Measurements from ENCODE around the gene SCAF11.

The SCAF11 gene

GRCh38 chr12:45981075-45981837 is 9.1 kb downstream of the SCAF11 start:
- no peak for DNase-seq

DNA sequence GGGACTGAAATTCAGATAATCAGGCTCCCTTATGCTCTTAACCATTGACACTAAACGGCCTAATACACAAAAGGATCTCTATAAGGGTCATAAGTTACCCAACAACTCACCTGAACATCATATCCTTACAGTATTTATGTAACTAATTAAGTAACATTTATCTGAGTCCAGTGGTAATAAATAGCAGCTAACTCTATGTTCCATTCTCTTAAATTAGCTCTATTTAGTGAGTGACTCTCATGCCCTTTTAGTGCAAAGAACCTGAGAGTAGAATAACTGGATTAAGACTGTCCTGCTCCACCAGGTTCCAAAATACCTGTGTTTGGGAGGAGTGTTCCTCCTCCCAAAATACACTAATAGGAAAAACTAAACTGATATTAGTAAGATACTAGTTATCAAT is 9.8 kb downstream of the SCAF11 start:
- DNase-seq, result no peak

DNA sequence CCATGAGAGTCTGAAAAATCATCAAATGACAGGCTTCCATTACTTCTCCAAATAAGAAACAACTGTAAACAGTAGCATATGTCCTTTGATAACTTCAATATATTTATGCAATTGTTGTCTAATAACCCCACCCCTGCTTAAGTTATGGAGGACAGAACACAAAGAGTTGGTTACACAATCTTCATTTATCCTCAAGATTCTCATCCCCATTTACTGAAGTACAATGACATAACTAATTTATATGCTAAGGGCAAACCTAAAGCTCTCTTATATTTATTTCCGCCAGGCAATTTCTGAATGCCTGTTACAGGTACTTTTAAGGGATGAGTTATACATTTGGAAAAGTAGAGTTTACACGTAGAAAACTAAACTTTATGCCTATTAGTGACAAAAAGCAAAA is 12.3 kb downstream of the SCAF11 start:
- no peak for DNase-seq

- DNase-seq, result no peak
Measured at GRCh38 chr12:45977620-45978019, 12.8 kb downstream of the SCAF11 start.

DNA sequence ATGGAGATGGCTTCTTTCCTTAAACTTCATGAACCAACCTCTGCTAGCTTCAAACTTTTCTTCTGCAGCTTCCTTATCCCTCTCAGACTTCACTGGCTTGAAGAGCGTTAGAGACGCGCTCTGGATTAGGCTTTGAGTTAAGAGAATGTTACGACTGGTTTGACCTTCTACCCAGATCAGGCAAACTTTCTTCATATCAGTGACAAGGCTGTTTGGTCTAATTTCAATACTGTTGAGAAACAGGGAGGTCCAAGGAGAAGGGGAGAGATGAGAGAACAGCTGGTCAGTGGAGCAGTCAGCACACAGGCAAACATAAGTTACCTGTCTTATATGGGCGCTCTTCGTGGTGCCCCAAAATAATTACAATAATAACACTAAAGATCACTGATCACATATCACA is 14.9 kb downstream of the SCAF11 start:
- DNase-seq, result no peak

- DNase-seq, result no peak
Measured at GRCh38 chr12:45974883-45975282, 15.5 kb downstream of the SCAF11 start.

DNA sequence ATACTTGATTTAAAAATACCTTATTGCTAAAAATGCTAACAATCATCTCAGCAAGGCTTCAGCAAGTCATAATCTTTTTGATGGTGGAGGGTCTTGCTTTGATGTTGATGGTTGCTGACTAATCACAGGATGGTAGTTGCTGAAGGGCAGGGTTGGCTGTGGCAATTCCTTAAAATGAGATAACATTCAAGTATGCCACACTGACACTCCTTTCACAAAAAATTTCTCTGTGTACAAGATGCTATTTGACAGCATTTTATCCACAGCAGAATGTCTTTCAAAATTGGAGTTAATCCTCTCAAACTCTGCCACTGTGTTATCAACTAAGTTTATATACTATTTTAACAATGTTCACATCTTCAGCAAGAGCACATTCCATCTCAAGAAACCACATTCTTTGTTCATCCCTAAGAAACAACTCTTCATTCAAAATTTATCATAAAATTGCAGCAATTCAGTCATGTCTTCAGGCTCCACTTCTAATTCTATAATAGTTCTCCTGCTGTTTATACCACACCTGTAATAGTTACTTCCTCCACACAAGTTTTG is 16.1 kb downstream of the SCAF11 start:
- no peak for DNase-seq

GRCh38 chr12:45973526-45973925 is 16.8 kb downstream of the SCAF11 start:
- DNase-seq, result peak; percentile 45

DNA sequence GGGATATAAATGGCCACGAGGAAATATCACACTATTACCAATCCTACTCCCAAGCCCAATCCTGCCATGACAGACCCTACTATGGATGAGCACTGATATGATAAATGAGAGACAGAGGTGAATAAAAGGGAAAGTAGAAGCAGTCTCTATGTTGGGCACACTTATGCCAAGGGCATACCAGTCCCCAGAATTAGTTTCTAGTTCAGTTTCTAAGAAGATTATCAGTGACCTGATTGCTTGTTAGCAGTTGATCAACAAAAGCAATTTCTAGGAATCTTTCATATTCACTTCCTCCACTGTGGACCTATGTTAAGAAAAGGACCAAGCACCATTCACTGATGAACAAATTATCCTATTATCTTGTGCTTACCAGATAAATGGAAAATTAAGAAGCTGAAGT is 20.0 kb downstream of the SCAF11 start:
- no peak for DNase-seq

DNA sequence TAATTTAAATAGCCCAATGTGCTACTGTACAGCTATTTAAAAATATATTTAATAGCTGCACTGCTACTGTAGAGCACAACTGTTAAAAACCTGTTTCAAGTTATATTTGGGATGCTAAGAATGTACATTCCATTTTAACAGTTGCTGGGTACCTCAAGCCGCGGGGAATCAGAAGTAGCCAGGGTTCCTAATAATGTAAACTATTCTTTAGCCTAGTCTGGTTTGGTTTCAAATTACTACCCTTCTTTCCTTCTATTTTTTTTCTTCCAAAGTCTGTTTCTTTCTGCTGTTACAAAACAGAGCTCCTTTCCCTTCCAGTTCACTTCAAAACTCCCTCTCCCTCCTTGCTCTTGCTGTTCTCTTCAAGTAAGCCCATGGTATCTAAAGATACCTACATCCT is 21.3 kb downstream of the SCAF11 start:
- DNase-seq, result peak; percentile 78

GRCh38 chr12:45966486-45966885 is 23.9 kb downstream of the SCAF11 start:
- peak; percentile 85 for DNase-seq

DNA sequence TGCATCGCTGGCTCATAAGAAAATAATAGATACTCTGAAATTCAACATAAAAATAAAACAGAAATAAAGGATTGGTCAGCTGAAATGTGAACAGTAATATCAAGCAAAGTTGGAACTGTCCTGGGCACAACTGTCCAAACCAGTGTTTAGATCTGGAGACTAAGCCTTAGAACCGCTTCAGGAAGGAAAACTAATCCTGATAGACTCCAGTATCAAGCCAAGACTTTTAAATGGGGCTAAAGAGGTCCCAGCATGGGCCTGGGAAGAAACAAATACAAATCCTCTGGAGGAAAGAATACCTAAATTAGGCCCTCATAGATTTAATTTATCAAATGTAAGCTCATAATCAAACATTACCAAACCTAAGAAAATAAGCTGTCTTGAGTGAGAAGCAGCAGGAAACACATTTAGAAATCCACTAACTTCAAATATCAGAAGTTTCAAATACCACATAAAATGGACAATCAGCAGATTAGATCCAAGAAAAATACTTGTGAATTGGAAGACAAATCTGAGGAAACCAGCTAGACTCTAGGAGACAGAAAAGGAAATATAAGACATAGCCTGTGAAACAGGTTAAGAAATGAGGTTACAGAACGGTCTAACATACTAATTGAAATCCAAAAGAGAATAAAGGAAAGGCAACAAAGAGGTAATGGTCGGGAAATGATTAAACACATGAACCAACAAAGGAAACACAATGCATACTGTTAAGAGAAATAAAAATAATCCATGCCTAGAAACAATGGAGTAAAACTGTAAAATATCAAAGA is 27.6 kb downstream of the SCAF11 start:
- DNase-seq, result no peak

GRCh38 chr12:45959728-45960127 is 30.6 kb downstream of the SCAF11 start:
- no peak for DNase-seq

- DNase-seq, result no peak
Measured at GRCh38 chr12:45959025-45959424, 31.3 kb downstream of the SCAF11 start.

GRCh38 chr12:45948546-45948945 is 41.8 kb downstream of the SCAF11 start:
- no peak for DNase-seq

DNA sequence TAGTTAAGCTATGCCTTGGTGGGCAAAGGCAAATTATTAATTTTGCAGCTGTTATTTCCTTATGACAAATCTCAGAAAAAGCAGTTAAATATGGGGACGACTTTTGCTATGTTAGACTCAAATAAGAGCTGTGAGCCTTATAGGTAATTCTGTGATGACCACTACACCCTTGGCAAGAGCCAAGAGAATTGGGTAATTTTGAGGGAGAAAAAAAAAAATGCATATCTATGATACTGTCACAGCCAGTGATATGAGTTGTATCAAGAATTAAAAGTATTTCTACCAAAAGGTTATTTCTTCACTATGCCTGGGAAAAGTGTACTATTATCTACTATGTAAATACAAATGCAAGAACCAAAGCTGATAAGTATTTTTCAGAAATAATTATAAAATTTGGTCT is 43.9 kb downstream of the SCAF11 start:
- DNase-seq, result no peak

DNA sequence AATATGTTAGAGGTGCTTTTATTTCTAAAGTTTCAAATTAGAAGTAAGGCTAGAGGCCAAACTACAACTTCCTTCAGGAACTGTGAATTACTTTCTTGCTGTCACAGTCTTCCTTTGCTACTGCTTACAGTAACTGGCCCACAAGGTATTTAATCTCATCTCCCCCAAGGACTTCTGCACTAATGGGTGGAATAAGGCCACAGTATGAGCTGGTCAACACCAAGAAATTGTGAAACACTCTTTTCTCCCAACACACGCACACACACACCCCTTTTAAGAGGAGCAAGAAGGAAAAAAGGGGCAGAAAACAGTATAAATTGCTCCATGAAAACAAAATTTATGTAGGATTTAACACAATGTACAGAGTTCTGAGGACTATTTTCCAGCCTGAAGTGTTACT is 45.6 kb downstream of the SCAF11 start:
- DNase-seq, result no peak

- DNase-seq, result no peak
Measured at GRCh38 chr12:45939759-45940158, 50.6 kb downstream of the SCAF11 start.

- no peak for DNase-seq
Measured at GRCh38 chr12:45938566-45938965, 51.8 kb downstream of the SCAF11 start.

DNA sequence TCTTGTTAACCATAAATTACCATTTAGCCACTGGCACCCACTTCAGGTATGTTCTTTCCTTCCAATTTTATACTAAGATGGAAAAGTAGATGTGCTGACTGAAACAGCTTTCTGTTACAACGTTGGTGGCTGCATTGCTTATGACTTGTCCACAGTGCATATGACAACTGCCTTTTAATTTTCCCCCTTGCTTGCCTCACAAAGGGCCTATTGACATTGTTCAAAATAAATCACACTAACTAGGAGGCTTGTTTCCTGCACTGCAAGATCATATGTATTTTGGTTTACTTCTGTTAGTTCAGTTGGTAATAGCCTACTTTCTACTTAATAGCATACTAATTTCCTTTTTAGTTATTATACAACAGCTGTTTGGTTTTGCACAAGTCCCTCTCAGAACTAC is 55.4 kb downstream of the SCAF11 start:
- DNase-seq, result no peak

GRCh38 chr12:45933504-45933903 is 56.9 kb downstream of the SCAF11 start:
- no peak for DNase-seq

DNA sequence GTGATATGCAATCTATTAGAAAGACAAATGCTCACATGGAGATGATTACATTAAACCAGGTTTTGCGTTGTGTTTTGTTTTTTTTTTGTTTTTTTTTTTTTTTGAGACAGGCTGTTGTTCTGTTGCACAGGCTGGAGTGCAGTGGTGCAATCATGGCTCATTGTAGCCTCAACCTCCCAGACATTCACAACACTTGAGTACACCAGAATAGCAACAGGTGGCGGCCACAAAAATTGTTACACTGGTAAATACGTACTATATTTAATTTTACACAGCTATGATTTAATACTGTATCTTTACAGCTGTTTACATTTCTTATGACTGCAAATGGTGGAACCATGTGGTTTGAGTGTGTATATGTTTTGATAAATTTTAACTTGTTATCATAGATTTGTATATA is 60.0 kb downstream of the SCAF11 start:
- no peak for DNase-seq

DNA sequence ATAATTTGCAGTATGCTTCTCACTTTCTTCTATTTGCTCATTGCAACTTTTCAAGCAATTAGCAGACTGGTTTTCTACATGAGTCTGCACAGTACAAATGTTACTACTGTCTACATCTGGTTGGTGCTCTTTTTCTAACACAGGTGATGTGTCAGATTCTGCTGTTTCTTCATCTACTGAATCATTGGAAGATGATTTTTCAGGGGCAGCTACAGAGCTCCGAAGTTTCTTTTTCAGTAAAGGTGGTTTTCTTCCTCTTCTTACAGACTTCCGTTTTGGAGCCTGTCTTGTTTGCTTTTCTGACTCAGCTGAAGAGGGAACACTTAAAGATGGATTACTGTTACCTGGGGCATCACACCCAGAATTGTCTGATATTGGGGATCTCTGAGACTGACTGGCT is 62.1 kb downstream of the SCAF11 start:
- DNase-seq, result no peak

DNA sequence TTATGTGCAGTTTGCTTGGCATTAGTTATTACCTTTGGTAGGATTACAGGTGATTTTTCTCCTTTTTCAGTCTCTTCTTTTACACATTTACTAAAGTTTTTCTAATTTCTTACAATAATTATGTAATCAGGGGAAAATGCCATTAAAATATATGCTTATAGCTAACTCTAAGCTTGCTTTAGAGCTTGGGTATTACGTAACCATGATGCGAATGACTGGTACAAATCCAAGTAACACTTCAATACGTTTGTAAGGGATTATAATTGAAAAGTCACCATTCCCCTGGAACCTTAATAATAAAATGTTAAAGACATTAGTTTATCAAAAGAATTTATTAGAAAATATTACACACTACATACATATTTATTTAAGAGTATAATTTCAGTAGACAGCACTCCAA is 71.6 kb downstream of the SCAF11 start:
- no peak for DNase-seq
